DND-41 (cell line): ENCODE measurements around the gene RBPJL.
A peak's percentile ranks its signal among the peaks of the same experiment; 100 is the strongest.

Experiments
- ATAC-seq: fragments of 200-7000 bp; cut with Tn5 transposase; 3 replicates; pipeline ENCODE4 v1.9.1; 2021; ENCODE audit warnings: low read depth; ENCODE audit not compliant: insufficient read depth
- DNase-seq: peaks from one replicate; pipeline ENCODE4 v3.0.0-alpha.2; 2020
- H2AFZ ChIP-seq: 2 replicates; pipeline ENCODE4 v1.6.0; 2012; ENCODE audit warnings: low read depth, low read length
- H3K27ac ChIP-seq: 2 replicates; pipeline ENCODE4 v1.5.1; 2012; ENCODE audit warnings: low read length, inconsistent platforms
- H3K27me3 ChIP-seq: fragments of 200-600 bp; sonication (generic); 2 replicates; pipeline ENCODE4 v1.6.0; 2012; ENCODE audit warnings: low read length, mild to moderate bottlenecking, inconsistent platforms; ENCODE audit not compliant: insufficient read depth, poor library complexity
- H3K36me3 ChIP-seq: 2 replicates; pipeline ENCODE4 v1.5.1; 2012; ENCODE audit warnings: low read length, inconsistent platforms; ENCODE audit not compliant: insufficient read depth
- H3K4me1 ChIP-seq: 2 replicates; pipeline ENCODE4 v1.5.1; 2012; ENCODE audit warnings: mild to moderate bottlenecking, low read length; ENCODE audit not compliant: insufficient read depth
- H3K4me2 ChIP-seq: 2 replicates; pipeline ENCODE4 v1.6.0; 2012; ENCODE audit warnings: mild to moderate bottlenecking, moderate library complexity, low read length, inconsistent platforms; ENCODE audit not compliant: insufficient read depth
- H3K4me3 ChIP-seq, 2 experiments: fragments of 200-600 bp in 1 of 2; shearing (Covaris generic) in 1 of 2; 2 replicates each; pipeline ENCODE4 v1.5.1; 2012 to 2016; ENCODE audit warnings: inconsistent platforms in 2 of 2, low read length in 2 of 2, mild to moderate bottlenecking in 2 of 2, low read depth in 1 of 2, moderate library complexity in 1 of 2
- H3K79me2 ChIP-seq: 2 replicates; pipeline ENCODE4 v1.6.0; 2012; ENCODE audit warnings: low read length, inconsistent platforms; ENCODE audit not compliant: insufficient read depth
- H3K9ac ChIP-seq: 2 replicates; pipeline ENCODE4 v1.6.0; 2012; ENCODE audit warnings: low read depth, mild to moderate bottlenecking, inconsistent platforms, low read length, moderate library complexity
- H3K9me3 ChIP-seq: 2 replicates; pipeline ENCODE4 v1.5.1; 2012; ENCODE audit warnings: low read length, moderate library complexity, mild to moderate bottlenecking, inconsistent platforms; ENCODE audit not compliant: insufficient read depth, severe bottlenecking
- H4K20me1 ChIP-seq: 2 replicates; pipeline ENCODE4 v1.6.0; 2012; ENCODE audit warnings: low read length; ENCODE audit not compliant: insufficient read depth
- CTCF ChIP-seq: IDR thresholded peaks from 2 replicates; pipeline ENCODE4 v1.5.1; 2012; ENCODE audit warnings: borderline replicate concordance, low read length, moderate library complexity, mild to moderate bottlenecking; ENCODE audit not compliant: poor library complexity, severe bottlenecking; ENCODE audit errors: extremely low read depth
- EZH2 ChIP-seq: IDR thresholded peaks from 3 replicates; pipeline ENCODE4 v1.6.1; 2012; ENCODE audit warnings: borderline replicate concordance, low read depth, mild to moderate bottlenecking, moderate library complexity, low read length, inconsistent platforms; ENCODE audit not compliant: severe bottlenecking

RBPJL gene

GRCh38 chr20:45359069-45359405 lies 52.4 kb downstream of the RBPJL start:
- peaks cover 10% of the 10 kb centered on the region for H3K79me2 ChIP-seq
- DNase-seq (no peak), ATAC-seq (no peak)
- H3K36me3 ChIP-seq: no peaks in the 10 kb centered on the region; the same call in 1 of the 2 replicates
- H3K27ac ChIP-seq: no peak overlapping the region
- no peak overlapping the region for H2AFZ ChIP-seq
- H4K20me1 ChIP-seq: peaks cover 7% of the 10 kb centered on the region
- H3K4me2 ChIP-seq: no peak overlapping the region
- H3K4me3 ChIP-seq: no peak overlapping the region
- TF ChIP-seq CTCF: no peak
- TF ChIP-seq EZH2: no peak
- H3K9ac ChIP-seq: no peak overlapping the region
- peaks cover 9% of the 10 kb centered on the region for H3K27me3 ChIP-seq
- H3K4me1 ChIP-seq: peaks cover 17% of the 10 kb centered on the region
- H3K9me3 ChIP-seq: no peaks in the 10 kb centered on the region

DNA sequence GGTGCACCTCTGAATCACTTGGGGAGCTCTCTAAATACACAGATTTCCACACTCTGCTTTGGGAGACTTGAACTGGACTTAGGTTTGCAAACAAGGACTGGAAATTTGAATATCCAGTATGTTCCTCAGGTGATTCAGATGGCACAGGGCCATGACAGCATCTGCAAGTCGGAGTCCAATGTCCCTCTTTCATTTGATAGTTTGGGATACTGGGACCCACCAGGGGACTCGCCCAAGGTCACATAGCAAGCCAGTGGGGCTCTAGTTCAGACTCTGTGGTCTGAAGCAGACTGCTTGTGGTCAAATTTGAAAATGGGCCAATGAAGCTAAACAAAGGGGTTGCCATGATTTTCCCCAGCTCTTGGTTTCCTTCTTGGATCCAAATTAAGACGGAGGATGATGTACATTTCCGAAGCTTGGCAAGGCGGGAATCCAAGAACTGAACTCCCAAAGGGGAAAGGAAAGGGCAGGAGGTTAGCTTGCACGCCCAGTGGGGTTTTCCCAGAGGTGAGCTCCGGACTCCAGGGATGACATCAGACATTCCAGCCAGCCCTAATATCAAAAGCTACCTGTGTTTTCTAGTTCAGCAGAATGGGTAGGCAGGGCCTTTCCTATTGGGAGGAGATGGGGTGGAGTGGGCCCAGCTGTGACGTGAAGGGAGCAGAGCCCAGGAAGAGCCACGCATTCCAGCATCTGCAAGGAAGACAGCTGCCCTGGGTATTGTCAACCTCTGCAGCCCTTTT lies 52.9 kb downstream of the RBPJL start:
- peaks cover 13% of the 10 kb centered on the region for H3K79me2 ChIP-seq
- peaks cover 6% of the 10 kb centered on the region for H3K27me3 ChIP-seq
- DNase-seq (no peak), ATAC-seq (no peak)
- H4K20me1 ChIP-seq: peaks cover 7% of the 10 kb centered on the region
- H3K27ac ChIP-seq: no peak overlapping the region
- H3K9ac ChIP-seq: no peak overlapping the region
- TF ChIP-seq CTCF (no peak), EZH2 (no peak)
- H3K4me2 ChIP-seq: no peak overlapping the region
- no peak overlapping the region for H3K4me3 ChIP-seq
- H3K4me1 ChIP-seq: peaks cover 21% of the 10 kb centered on the region
- H2AFZ ChIP-seq: no peak overlapping the region
- no peaks in the 10 kb centered on the region for H3K9me3 ChIP-seq
- no peaks in the 10 kb centered on the region; the same call in 1 of the 2 replicates for H3K36me3 ChIP-seq

DNA sequence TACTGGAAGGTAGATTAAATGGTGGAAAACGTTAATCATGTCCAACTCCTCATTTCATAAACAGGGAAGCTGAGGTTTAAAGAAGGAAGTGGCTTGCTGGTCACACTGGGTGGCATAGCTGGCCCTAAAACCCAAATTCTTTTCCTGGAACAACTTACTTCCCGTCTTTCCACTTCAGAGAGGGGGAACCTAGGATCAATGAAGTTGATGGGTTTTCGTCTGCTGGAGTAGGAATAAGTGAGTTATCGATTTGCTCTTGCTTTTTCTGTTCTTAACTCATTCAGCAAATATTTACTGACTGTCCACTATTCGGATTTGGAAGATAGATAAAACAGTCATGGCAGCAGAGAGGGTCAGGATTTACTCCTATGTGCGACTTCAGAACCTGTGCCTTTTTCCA lies 55.2 kb downstream of the RBPJL start:
- TF ChIP-seq EZH2: no peak
- TF ChIP-seq CTCF: no peak
- Histone ChIP-seq H3K9ac (no peak overlapping the region), H2AFZ (peak overlapping the region; percentile 36), H3K79me2 (peaks cover 25% of the 10 kb centered on the region), H3K4me2 (peak overlapping the region; percentile 97; the same call in 1 of the 2 replicates), H3K9me3 (no peaks in the 10 kb centered on the region), H3K4me1 (peaks cover 26% of the 10 kb centered on the region), H3K27me3 (no peaks in the 10 kb centered on the region), H3K27ac (no peak overlapping the region), H3K4me3 (no peak overlapping the region), H4K20me1 (peaks cover 10% of the 10 kb centered on the region), H3K36me3 (peaks cover 16% of the 10 kb centered on the region)
- no peak for DNase-seq
- no peak for ATAC-seq
